ENCODE measurements around the gene ZNF207.

DNA sequence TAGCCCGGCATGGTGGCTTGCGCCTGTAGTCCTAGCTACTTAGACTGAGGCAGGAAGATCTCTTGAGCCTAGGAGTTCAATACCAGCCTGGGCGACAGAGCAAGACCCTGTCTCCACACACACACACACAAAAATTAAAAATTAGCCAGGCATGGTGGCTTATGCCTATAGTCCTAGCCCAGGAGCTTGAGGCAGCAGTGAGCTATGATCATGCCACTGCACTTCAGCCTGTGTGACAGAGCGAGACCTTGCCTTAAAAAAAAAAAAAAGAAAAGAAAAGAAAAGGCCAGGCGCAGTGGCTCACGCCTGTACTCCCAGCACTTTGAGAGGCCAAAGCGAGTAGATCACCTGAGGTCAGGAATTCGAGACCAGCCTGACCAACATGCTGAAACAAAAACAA is 31.9 kb upstream of the ZNF207 start:
- TF ChIP-seq GATA3 (IDR thresholded peaks at IDR 0.05; ENCODE audit: low read depth, low read length) (no peak), GATA2 (IDR thresholded peaks at IDR 0.05; ENCODE audit: low read depth, low read length) (no peak)

Data from SH-SY5Y (cell line).